ENCODE data around the gene SCFD1.
"Not testable (repeated sequence)": the region's sequence is repeated elsewhere in the genome, so short reads cannot be mapped to it uniquely, and the experiment has no call there.

Gene SCFD1

DNA sequence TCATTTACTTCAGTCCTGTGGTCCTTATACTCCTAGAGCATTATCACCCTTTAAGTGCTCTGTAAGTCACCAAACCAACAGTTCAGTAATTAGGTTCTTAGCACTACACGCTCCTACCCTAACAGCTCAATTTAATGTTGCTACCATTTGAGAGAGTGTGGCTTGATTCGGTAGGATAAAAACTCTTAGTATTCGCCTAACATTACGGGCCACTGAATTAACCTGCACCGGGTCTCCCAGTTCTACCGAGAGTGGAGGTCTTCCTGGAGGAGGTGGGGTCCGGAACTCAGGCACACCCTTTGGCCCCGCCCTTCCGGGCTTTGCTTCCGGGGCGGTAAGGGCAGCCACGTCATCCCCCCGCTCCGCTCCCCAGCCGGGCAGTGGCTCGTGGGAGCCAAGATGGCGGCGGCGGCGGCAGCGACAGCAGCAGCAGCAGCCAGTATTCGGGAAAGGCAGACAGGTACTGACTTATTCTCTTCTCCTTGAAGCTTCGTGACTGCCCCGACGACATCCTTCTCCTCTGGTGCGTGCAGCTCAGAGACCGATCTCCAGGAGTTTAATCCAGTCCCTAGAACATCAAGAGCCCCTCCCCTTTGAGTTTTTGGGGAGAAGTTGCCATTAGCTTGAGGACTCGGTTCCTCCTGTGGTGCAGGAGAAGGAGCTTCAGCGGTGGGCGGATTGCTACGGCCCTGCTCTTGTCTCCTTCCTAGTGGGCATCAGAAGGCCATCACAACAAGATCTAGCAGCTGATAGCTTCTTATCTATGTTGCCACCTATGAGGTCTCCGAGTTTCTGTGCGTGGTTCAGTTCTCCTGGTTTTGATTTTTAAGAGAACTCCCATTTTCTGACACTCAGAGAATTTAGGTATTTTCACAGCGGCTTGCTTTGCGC is at the start of gene SCFD1:
SCFD1 (plus strand) TSS at position 380 of the 891 bp plus-strand sequence; CDS start at position 400, 20 bp downstream.
- Histone ChIP-seq H3K4me3 (ENCODE audit: low read depth in 1 of 2, low read length in 1 of 2) (peak within 1 kb of the TSS; percentile 82 to 85), H3K27me3 (no peaks in the 10 kb centered on the region), H3K36me3 (no peaks in the 10 kb centered on the region), H3K9me3 (no peaks in the 10 kb centered on the region), H3K4me1 (ENCODE audit: control insufficient read depth in 1 of 2, insufficient read depth in 1 of 2, low read depth in 1 of 2, low read length in 1 of 2) (peaks cover 18 to 27% of the 10 kb centered on the region in 2 experiments), H3K27ac (peak within 1 kb of the TSS; percentile 91)
- TF ChIP-seq, protein P1, sequence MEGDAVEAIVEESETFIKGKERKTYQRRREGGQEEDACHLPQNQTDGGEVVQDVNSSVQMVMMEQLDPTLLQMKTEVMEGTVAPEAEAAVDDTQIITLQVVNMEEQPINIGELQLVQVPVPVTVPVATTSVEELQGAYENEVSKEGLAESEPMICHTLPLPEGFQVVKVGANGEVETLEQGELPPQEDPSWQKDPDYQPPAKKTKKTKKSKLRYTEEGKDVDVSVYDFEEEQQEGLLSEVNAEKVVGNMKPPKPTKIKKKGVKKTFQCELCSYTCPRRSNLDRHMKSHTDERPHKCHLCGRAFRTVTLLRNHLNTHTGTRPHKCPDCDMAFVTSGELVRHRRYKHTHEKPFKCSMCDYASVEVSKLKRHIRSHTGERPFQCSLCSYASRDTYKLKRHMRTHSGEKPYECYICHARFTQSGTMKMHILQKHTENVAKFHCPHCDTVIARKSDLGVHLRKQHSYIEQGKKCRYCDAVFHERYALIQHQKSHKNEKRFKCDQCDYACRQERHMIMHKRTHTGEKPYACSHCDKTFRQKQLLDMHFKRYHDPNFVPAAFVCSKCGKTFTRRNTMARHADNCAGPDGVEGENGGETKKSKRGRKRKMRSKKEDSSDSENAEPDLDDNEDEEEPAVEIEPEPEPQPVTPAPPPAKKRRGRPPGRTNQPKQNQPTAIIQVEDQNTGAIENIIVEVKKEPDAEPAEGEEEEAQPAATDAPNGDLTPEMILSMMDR (IDR thresholded peaks at IDR 0.05): no peak

DNA sequence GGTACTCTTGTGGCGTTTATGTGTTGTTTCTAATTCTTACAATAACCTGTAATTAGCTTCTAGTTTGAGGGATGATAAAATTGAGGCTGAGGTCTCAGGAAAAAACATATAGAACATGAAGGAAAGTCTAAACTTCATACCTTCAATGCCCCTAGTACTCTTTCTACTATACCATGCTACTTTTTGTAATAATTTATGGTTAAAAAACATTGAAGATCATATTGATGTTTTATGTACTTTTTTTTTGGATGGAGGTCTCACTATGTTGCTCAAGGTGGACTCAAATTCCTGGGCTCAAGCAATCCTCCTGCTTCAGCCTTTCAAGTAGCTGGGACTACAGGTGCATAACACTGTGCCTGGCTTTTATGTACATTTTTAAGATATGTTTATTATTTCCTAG is 49.3 kb upstream of the SCFD1 start:
- peaks cover 7 to 8% of the 10 kb centered on the region in 2 experiments for H3K4me1 ChIP-seq (ENCODE audit: control insufficient read depth in 1 of 2, insufficient read depth in 1 of 2, low read depth in 1 of 2, low read length in 1 of 2)
- TF ChIP-seq, protein P1 (IDR thresholded peaks at IDR 0.05): no peak
- H3K9me3 ChIP-seq: no peaks in the 10 kb centered on the region
- H3K36me3 ChIP-seq: no peaks in the 10 kb centered on the region
- H3K27me3 ChIP-seq: no peaks in the 10 kb centered on the region
- H3K27ac ChIP-seq: no peak overlapping the region
- H3K4me3 ChIP-seq (ENCODE audit: low read depth in 1 of 2, low read length in 1 of 2): no peak overlapping the region

GRCh38 chr14:30573226-30573814 is 48.8 kb upstream of the SCFD1 start:
- H3K4me3 ChIP-seq (ENCODE audit: low read depth in 1 of 2, low read length in 1 of 2): no peak overlapping the region
- H3K4me1 ChIP-seq (ENCODE audit: control insufficient read depth in 1 of 2, insufficient read depth in 1 of 2, low read depth in 1 of 2, low read length in 1 of 2): peaks cover 7 to 8% of the 10 kb centered on the region in 2 experiments
- no peaks in the 10 kb centered on the region for H3K9me3 ChIP-seq
- TF ChIP-seq, protein P1 (IDR thresholded peaks at IDR 0.05): no peak
- H3K27ac ChIP-seq: no peak overlapping the region
- no peaks in the 10 kb centered on the region for H3K36me3 ChIP-seq
- H3K27me3 ChIP-seq: no peaks in the 10 kb centered on the region

DNA sequence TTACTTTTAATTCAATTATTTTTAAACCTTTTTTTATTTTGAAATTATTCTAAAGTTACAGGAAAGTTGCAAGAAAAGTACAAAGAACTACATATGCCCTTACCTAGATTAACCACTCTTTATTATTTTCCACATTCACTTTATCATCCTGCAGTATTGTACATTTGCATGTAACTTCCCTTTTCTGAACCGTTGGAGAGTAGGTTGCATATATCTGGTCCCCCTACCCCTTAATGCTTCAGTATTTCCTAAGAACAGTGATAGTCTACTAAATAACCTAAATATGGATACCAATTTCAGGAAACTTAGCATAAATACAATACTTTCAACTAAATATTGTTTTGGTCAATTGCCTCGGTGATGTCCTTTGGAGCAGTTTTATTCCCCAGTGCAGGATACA is 48.2 kb upstream of the SCFD1 start:
- H3K4me3 ChIP-seq (ENCODE audit: low read depth in 1 of 2, low read length in 1 of 2): no peak overlapping the region
- H3K4me1 ChIP-seq (ENCODE audit: control insufficient read depth in 1 of 2, insufficient read depth in 1 of 2, low read depth in 1 of 2, low read length in 1 of 2): peaks cover 7 to 8% of the 10 kb centered on the region in 2 experiments
- no peaks in the 10 kb centered on the region for H3K36me3 ChIP-seq
- no peak overlapping the region for H3K27ac ChIP-seq
- TF ChIP-seq, protein P1 (IDR thresholded peaks at IDR 0.05): no peak
- H3K9me3 ChIP-seq: no peaks in the 10 kb centered on the region
- no peaks in the 10 kb centered on the region for H3K27me3 ChIP-seq

GRCh38 chr14:30574777-30575176 is 47.3 kb upstream of the SCFD1 start:
- not testable (repeated sequence) for H3K36me3 ChIP-seq; H3K4me1 ChIP-seq (ENCODE audit: control insufficient read depth in 1 of 2, insufficient read depth in 1 of 2, low read depth in 1 of 2, low read length in 1 of 2); H3K4me3 ChIP-seq (ENCODE audit: low read depth in 1 of 2, low read length in 1 of 2); H3K27ac ChIP-seq; H3K9me3 ChIP-seq; H3K27me3 ChIP-seq

DNA sequence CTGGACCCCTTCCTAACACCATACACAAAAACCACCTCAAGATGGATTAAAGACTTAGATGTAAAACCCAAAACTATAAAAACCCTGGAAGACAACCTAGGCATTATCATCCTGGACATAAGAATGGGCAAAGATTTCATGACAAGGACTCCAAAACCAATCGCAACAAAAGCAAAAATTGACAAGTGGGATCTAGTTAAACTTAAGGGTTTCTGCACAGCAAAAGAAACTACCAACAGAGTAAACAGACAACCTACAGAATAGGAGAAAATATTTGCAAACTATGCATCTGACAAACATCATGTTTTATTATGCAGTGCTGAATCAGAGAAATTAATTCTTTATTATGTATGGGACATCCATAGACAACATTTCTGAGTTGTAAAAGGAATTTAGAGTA is 45.8 kb upstream of the SCFD1 start:
- H3K27me3 ChIP-seq; H3K27ac ChIP-seq; H3K4me1 ChIP-seq (ENCODE audit: control insufficient read depth in 1 of 2, insufficient read depth in 1 of 2, low read depth in 1 of 2, low read length in 1 of 2); H3K36me3 ChIP-seq; H3K4me3 ChIP-seq (ENCODE audit: low read depth in 1 of 2, low read length in 1 of 2); H3K9me3 ChIP-seq: not testable (repeated sequence)

Measured in neutrophil (primary cell).